GM23248 (cell line): ENCODE measurements around the gene LMF1. TPM values are rescaled to one million over a fixed set of nuclear protein-coding genes. Genes with fewer than 3 reads are reported as not detected.

Experiments used
- DNase-seq: peaks from one replicate; pipeline ENCODE4 v3.0.0-alpha.2; 2015
- H2AFZ ChIP-seq: fragments of 200-600 bp; sonication (generic); 2 replicates; pipeline ENCODE4 v1.6.1; 2016; ENCODE audit warnings: antibody characterized with exemption
- H3F3A ChIP-seq: fragments of 200-600 bp; sonication (generic); 2 replicates; pipeline ENCODE4 v1.6.1; 2016; ENCODE audit warnings: mild to moderate bottlenecking, antibody characterized with exemption, mixed run types; ENCODE audit not compliant: insufficient read depth
- H3K27ac ChIP-seq: fragments of 200-600 bp; sonication (generic); 2 replicates; pipeline ENCODE4 v1.5.1; 2016; ENCODE audit warnings: mild to moderate bottlenecking
- H3K27me3 ChIP-seq: fragments of 200-600 bp; sonication (generic); replicated peaks from 2 replicates; pipeline ENCODE4 v1.6.1; 2016; ENCODE audit warnings: mild to moderate bottlenecking; ENCODE audit not compliant: insufficient read depth
- H3K36me3 ChIP-seq: fragments of 200-600 bp; sonication (generic); 2 replicates; pipeline ENCODE4 v1.6.1; 2016; ENCODE audit warnings: low read depth, mild to moderate bottlenecking
- H3K4me1 ChIP-seq: fragments of 200-600 bp; sonication (generic); 2 replicates; pipeline ENCODE4 v1.6.1; 2016; ENCODE audit warnings: mild to moderate bottlenecking; ENCODE audit not compliant: insufficient read depth
- H3K4me2 ChIP-seq: fragments of 200-600 bp; sonication (generic); one replicate; pipeline ENCODE4 v1.6.1; 2016; ENCODE audit warnings: mild to moderate bottlenecking; ENCODE audit not compliant: unreplicated experiment
- H3K4me3 ChIP-seq: fragments of 200-600 bp; sonication (generic); 2 replicates; pipeline ENCODE4 v1.5.1; 2016; ENCODE audit warnings: mild to moderate bottlenecking
- H3K79me2 ChIP-seq: fragments of 200-600 bp; sonication (generic); 2 replicates; pipeline ENCODE4 v1.6.1; 2016; ENCODE audit warnings: mild to moderate bottlenecking; ENCODE audit not compliant: insufficient read depth
- H3K9ac ChIP-seq: fragments of 200-600 bp; sonication (generic); 2 replicates; pipeline ENCODE4 v1.6.1; 2016; ENCODE audit warnings: mild to moderate bottlenecking
- H3K9me2 ChIP-seq: fragments of 200-600 bp; sonication (generic); 2 replicates; pipeline ENCODE4 v1.6.1; 2016; ENCODE audit warnings: mixed run types, mild to moderate bottlenecking, moderate library complexity; ENCODE audit not compliant: insufficient read depth
- H3K9me3 ChIP-seq: fragments of 200-600 bp; sonication (generic); one replicate; pipeline ENCODE4 v1.6.1; 2017; ENCODE audit warnings: low read depth
- H4K20me1 ChIP-seq: fragments of 200-600 bp; sonication (generic); 2 replicates; pipeline ENCODE4 v1.6.0; 2016; ENCODE audit not compliant: insufficient read depth
- EZH2 ChIP-seq: fragments of 200-600 bp; sonication (generic); IDR thresholded peaks from 2 replicates; pipeline ENCODE4 v1.6.1; 2018; ENCODE audit warnings: antibody characterized with exemption, mild to moderate bottlenecking; ENCODE audit not compliant: insufficient read depth, poor library complexity, severe bottlenecking
- EZH2phosphoT487 ChIP-seq: fragments of 200-600 bp; sonication (generic); IDR thresholded peaks from 2 replicates; pipeline ENCODE4 v1.6.1; 2018; ENCODE audit warnings: antibody characterized with exemption, moderate library complexity, mild to moderate bottlenecking, low read depth; ENCODE audit not compliant: insufficient read depth
- WGBS, 2 experiments: methylation state at CpG; one replicate each; pipeline ENCODE4 v1.1.6; 2015 to 2017; ENCODE audit warnings: low lambda C conversion rate in 2 of 2, low coverage in 1 of 2; ENCODE audit errors: missing lambda C conversion rate in 2 of 2; 5-methylcytosine and 5-hydroxymethylcytosine counted together
- in situ Hi-C: fragments of 300-500 bp; cut with MboI; formaldehyde crosslinking; loops from 2 replicates; pipeline ENCODE4 v1.15.0; 2020
- polyA plus RNA-seq: library from polyadenylated mRNA; unstranded; fragments of >200 nt; fragmentation: Nextera tagmentation; extraction: Ambion mirVana; gene quantifications from 2 replicates; pipeline ENCODE4 v1.2.1, GENCODE V29; 2016
- total RNA-seq: library from RNA; depleted of rRNA; stranded (reverse); fragments of >200 nt; shearing (Covaris generic); gene quantifications from 2 replicates; pipeline ENCODE4 v1.2.3, GENCODE V29; 2014

The LMF1 gene
- total and polyA plus RNA-seq, 2 experiments from 2014 or later: 23.1 to 53.0 TPM

DNA sequence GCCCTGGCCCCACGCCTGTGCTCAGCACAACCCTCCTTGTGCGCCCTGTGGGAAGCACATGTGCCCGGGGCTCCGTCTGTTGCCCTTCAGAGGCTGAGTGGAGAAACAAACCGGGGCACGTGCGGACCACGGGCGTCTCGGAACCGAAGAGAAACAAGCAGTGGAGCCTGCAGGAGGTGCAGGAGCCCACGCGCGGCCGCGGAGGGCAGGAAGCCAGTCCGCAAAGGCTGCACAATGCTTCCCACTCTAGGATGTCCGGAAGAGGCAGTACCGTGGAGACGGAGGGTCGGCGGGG, 94.8 kb downstream of the LMF1 start:
- TF ChIP-seq EZH2phosphoT487: no peak
- TF ChIP-seq EZH2: no peak
- Histone ChIP-seq H3K9ac (no peak overlapping the region), H3K4me3 (no peak overlapping the region), H3K27ac (no peak overlapping the region), H3K36me3 (no peaks in the 10 kb centered on the region), H3K4me1 (no peaks in the 10 kb centered on the region), H3K27me3 (no peaks in the 10 kb centered on the region), H3K9me2 (no peaks in the 10 kb centered on the region), H3K9me3 (no peaks in the 10 kb centered on the region), H3K79me2 (no peaks in the 10 kb centered on the region), H4K20me1 (no peaks in the 10 kb centered on the region), H3F3A (no peaks in the 10 kb centered on the region), H2AFZ (no peak overlapping the region), H3K4me2 (no peak overlapping the region)
- in situ Hi-C loops: no loop called here
- 91 to 93% methylated on average over 13 to 22 of the region's 22 CpGs for WGBS, 2 experiments
- no peak for DNase-seq

DNA sequence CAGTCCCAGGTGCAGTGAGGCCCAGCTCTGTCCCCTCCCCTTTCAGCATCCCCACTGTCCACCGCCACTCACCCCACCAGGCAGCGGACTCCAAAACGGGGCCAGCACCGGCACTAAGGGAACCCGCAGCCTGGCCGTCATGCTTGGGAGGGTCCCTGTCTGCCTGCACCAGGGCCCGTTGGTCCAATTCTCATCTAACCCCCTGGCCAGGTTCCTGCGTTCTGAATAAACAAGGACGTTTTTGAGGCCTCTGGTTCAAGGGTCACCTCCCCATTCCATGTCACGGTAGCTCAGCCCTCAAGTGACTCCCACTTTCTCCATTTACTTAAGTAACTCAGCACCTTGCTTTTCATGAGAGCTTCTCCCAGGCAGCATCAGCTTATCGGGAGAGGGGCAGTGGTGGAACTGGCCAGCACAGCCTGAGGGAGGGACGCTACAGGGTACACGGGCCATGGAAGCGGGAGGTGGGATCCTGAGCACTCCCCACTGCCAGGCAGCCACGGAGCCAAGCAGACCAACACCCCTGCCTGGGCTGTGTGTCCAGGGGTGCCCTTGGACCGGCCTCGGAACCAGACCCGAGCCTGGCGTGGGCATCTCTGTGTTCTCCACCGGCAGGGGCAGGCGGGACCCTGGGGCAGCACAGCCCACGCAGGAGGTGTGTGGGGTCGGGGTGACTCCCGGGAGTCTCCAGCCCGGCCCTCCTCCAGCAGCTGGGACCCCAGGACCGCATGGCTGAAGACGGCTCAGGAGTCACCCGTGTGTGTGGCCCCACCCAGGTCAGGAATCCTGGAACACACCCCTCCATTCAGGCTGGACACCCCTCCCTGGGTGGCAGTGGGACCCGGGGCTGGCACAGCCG, 95.4 kb downstream of the LMF1 start:
- Histone ChIP-seq H3K9me2 (no peaks in the 10 kb centered on the region), H3K36me3 (no peaks in the 10 kb centered on the region), H3K4me1 (no peaks in the 10 kb centered on the region), H2AFZ (no peak overlapping the region), H3K9me3 (no peaks in the 10 kb centered on the region), H3K27me3 (no peaks in the 10 kb centered on the region), H4K20me1 (no peaks in the 10 kb centered on the region), H3K9ac (no peak overlapping the region), H3F3A (no peaks in the 10 kb centered on the region), H3K4me3 (no peak overlapping the region), H3K79me2 (no peaks in the 10 kb centered on the region), H3K27ac (no peak overlapping the region), H3K4me2 (no peak overlapping the region)
- in situ Hi-C loops: no loop called here
- 84 to 85% methylated on average over 26 to 30 of the region's 30 CpGs for WGBS, 2 experiments
- no peak for DNase-seq
- TF ChIP-seq EZH2phosphoT487 (no peak), EZH2 (no peak)

DNA sequence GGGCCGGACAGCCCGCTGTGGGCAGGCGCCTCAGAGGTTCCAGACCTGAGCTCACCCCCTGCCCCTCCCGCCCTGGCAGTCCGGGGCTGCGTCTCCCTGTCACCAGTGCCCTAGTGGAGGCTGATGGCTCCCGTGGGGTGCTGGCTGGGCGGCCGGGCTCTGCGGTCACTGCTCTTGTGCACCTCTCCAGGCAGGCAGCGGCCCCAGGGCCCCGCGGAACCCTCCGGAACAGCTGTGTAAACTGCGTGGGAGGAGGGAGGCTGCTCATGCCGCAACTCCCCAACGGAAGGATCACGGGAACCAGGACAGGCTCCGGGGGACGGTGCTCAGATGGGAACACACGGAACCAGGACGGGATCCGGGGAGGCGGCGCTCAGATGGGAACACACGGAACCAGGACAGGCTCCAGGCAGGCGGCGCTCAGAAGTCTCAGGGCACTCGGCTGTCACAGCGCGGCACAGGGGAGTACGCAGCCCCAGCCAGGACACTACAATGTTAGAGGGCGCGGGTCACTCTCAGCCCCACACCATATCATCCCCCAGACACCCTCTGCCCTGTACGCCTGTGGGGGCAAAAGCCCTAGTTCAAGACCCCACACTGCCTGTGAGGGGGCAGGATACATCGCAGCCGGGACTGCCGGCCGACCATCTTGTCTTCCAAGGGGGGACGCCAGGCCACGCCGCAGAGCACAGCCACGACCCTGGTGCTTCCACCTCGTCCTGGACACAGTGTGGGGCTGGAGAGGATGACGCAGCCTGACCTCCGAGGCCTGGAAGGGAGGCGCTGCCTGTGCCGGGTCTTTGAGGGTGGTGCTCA, 96.2 kb downstream of the LMF1 start:
- Histone ChIP-seq H3K4me3 (no peak overlapping the region), H3K4me2 (no peak overlapping the region), H4K20me1 (no peaks in the 10 kb centered on the region), H3K27ac (no peak overlapping the region), H3K9me2 (no peaks in the 10 kb centered on the region), H2AFZ (no peak overlapping the region), H3K36me3 (no peaks in the 10 kb centered on the region), H3K79me2 (no peaks in the 10 kb centered on the region), H3K4me1 (no peaks in the 10 kb centered on the region), H3K27me3 (no peaks in the 10 kb centered on the region), H3K9me3 (no peaks in the 10 kb centered on the region), H3F3A (no peaks in the 10 kb centered on the region), H3K9ac (no peak overlapping the region)
- no peak for TF ChIP-seq EZH2
- TF ChIP-seq EZH2phosphoT487: no peak
- no peak for DNase-seq
- 89 to 91% methylated on average over 35 to 48 of the region's 48 CpGs for WGBS, 2 experiments
- in situ Hi-C loops: no loop called here

DNA sequence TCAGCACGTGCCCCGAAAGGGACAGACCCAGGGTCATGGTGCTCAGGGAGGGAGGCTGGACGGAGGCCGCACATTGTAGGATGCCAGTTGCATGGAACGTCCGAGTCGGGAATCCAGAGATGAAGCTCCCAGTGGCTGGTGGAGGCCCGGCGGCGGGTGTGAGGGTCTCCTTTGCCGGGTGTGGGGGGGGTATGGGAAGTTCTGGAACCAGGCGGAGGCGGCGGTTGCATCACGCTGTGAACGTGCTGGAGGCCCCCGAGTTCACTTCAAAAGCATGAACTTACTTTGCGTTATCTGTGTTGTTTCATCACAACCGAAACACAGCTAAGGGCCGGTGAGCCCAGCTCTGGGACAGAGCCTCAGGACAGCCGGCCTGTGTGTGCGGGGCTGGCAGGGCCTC, 96.9 kb downstream of the LMF1 start:
- no peak for TF ChIP-seq EZH2
- TF ChIP-seq EZH2phosphoT487: no peak
- no peak overlapping the region for H3K4me3 ChIP-seq
- H3K27ac ChIP-seq: no peak overlapping the region
- no peaks in the 10 kb centered on the region for H3K79me2 ChIP-seq
- no peaks in the 10 kb centered on the region for H3K9me3 ChIP-seq
- no peak overlapping the region for H3K9ac ChIP-seq
- H3K4me1 ChIP-seq: no peaks in the 10 kb centered on the region
- 93% methylated on average over 22 of the region's 22 CpGs for WGBS, 2 experiments
- no peak overlapping the region for H3K4me2 ChIP-seq
- H3K27me3 ChIP-seq: no peaks in the 10 kb centered on the region
- H4K20me1 ChIP-seq: no peaks in the 10 kb centered on the region
- H2AFZ ChIP-seq: no peak overlapping the region
- no peaks in the 10 kb centered on the region for H3K36me3 ChIP-seq
- no peaks in the 10 kb centered on the region for H3F3A ChIP-seq
- in situ Hi-C loops: no loop called here
- no peak for DNase-seq
- no peaks in the 10 kb centered on the region for H3K9me2 ChIP-seq
